Sigmoid colon (tissue), 4 donors: ENCODE results near the gene TMEM59L.

ENCODE experiments used
- POLR2A ChIP-seq, 2 donors: fragments of 450-650 bp; IDR thresholded peaks; one replicate each; pipeline ENCODE4 v1.6.1; 2016; ENCODE audit warnings: antibody characterized with exemption in 2 of 2, mild to moderate bottlenecking in 2 of 2, moderate library complexity in 2 of 2
- POLR2AphosphoS5 ChIP-seq, 4 donors: sonication (generic); formaldehyde crosslinking; IDR thresholded peaks; one replicate each; pipeline ENCODE4 v1.6.1; 2017; ENCODE audit warnings: antibody characterized with exemption in 4 of 4
- TF ChIP-seq, protein P1 (sequence below), 4 experiments: fragments of 450-650 bp in 3 of 4; fragments of 200-600 bp in 1 of 4; IDR thresholded peaks; one replicate each; pipeline ENCODE4 v1.5.1; 2016 to 2019; ENCODE audit warnings: antibody characterized with exemption in 4 of 4, mild to moderate bottlenecking in 3 of 4, moderate library complexity in 2 of 4

DNA sequence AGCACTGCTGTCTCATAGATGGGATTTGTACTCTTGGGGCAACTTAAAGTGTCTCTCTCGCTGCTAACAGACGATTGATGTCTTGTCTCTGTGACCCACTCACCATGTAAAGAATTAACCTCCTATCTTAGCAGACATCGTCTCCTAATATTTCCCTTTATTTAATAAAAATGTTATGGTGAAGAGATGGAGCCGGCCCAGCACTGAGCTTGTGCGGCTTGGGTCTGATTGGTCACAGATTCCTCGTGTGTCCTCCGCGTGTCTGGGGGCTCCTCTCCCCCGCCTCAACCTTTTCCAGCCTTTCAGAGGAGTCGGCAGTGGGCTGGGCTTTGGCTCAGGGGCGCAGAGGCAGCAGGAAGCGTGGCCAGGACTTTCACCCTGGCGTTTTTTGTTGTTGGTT lies 57.6 kb downstream of the TMEM59L start:
- TF ChIP-seq, protein P1, sequence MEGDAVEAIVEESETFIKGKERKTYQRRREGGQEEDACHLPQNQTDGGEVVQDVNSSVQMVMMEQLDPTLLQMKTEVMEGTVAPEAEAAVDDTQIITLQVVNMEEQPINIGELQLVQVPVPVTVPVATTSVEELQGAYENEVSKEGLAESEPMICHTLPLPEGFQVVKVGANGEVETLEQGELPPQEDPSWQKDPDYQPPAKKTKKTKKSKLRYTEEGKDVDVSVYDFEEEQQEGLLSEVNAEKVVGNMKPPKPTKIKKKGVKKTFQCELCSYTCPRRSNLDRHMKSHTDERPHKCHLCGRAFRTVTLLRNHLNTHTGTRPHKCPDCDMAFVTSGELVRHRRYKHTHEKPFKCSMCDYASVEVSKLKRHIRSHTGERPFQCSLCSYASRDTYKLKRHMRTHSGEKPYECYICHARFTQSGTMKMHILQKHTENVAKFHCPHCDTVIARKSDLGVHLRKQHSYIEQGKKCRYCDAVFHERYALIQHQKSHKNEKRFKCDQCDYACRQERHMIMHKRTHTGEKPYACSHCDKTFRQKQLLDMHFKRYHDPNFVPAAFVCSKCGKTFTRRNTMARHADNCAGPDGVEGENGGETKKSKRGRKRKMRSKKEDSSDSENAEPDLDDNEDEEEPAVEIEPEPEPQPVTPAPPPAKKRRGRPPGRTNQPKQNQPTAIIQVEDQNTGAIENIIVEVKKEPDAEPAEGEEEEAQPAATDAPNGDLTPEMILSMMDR (IDR thresholded peaks at IDR 0.05), result no peak
- no peak for TF ChIP-seq POLR2AphosphoS5 (IDR thresholded peaks at IDR 0.05)
- TF ChIP-seq POLR2A (IDR thresholded peaks at IDR 0.05), result no peak
